IMR-90 (cell line): ENCODE data around the gene NNMT. TPM values are rescaled to one million over a fixed set of nuclear protein-coding genes. Genes with fewer than 3 reads are reported as not detected.

Source experiments
- ATAC-seq: fragments of 200-7000 bp; cut with Tn5 transposase; 2 replicates; pipeline ENCODE4 v1.9.1; 2020; ENCODE audit warnings: low read depth, mild to moderate bottlenecking, moderate library complexity
- BruUV-seq: library from RNA; stranded (reverse); fragments of 400-500 nt; replicated peaks from 2 replicates; lab custom pipeline; 2021; lab: Mats Ljungman, UMichigan
- CTCF ChIA-PET: fragments of 300-600 bp; formaldehyde crosslinking; extraction: SDS; loops from one replicate; lab custom pipeline; 2021; ENCODE audit warnings: antibody characterized with exemption; lab: Yijun Ruan, JAX
- POLR2A ChIA-PET: fragments of 300-600 bp; sonication (Branson Sonifier 250); formaldehyde crosslinking; loops from one replicate; lab custom pipeline; 2022; ENCODE audit warnings: antibody characterized with exemption; ENCODE audit not compliant: unreplicated experiment; lab: Charles Lee
- DNase-seq: peaks from one replicate; pipeline ENCODE4 v3.0.0; 2013
- H2AFZ ChIP-seq: replicated peaks from 2 replicates; pipeline ENCODE3; 2013; ENCODE audit warnings: low read length, mild to moderate bottlenecking; ENCODE audit not compliant: poor library complexity
- H2AK5ac ChIP-seq: 2 replicates; pipeline ENCODE4 v1.6.1; 2013; ENCODE audit warnings: low read depth, low read length, inconsistent platforms
- H2AK9ac ChIP-seq: replicated peaks from 2 replicates; pipeline ENCODE3; 2013; ENCODE audit warnings: mild to moderate bottlenecking, low read depth, low read length, moderate library complexity; ENCODE audit not compliant: poor library complexity
- H2BK120ac ChIP-seq: 2 replicates; pipeline ENCODE4 v1.6.1; 2013; ENCODE audit warnings: low read depth, low read length, inconsistent platforms
- H2BK15ac ChIP-seq: 3 replicates; pipeline ENCODE4 v1.6.1; 2013; ENCODE audit warnings: low read depth, low read length, inconsistent platforms
- H2BK20ac ChIP-seq: 2 replicates; pipeline ENCODE4 v1.6.1; 2013; ENCODE audit warnings: low read depth, mild to moderate bottlenecking, inconsistent platforms, low read length, moderate library complexity
- H2BK5ac ChIP-seq: 2 replicates; pipeline ENCODE4 v1.6.1; 2013; ENCODE audit warnings: mild to moderate bottlenecking, low read depth, low read length, inconsistent platforms; ENCODE audit not compliant: poor library complexity, severe bottlenecking
- H3K14ac ChIP-seq: replicated peaks from 2 replicates; pipeline ENCODE4 v1.6.1; 2013; ENCODE audit warnings: low read depth, low read length, inconsistent platforms
- H3K18ac ChIP-seq: 2 replicates; pipeline ENCODE4 v1.6.1; 2013; ENCODE audit warnings: low read depth, low read length, control low read depth
- H3K23ac ChIP-seq: 2 replicates; pipeline ENCODE4 v1.6.1; 2013; ENCODE audit warnings: low read depth, low read length, inconsistent platforms
- H3K27ac ChIP-seq: 2 replicates; pipeline ENCODE4 v1.5.1; 2013; ENCODE audit warnings: mild to moderate bottlenecking, control low read depth, low read length; ENCODE audit not compliant: insufficient read depth
- H3K27me3 ChIP-seq: 2 replicates; pipeline ENCODE4 v1.6.1; 2013; ENCODE audit warnings: low read length; ENCODE audit not compliant: control insufficient read depth, insufficient read depth
- H3K36me3 ChIP-seq: 2 replicates; pipeline ENCODE4 v1.6.1; 2013; ENCODE audit warnings: low read length, mixed read lengths; ENCODE audit not compliant: control insufficient read depth, insufficient read depth
- H3K4ac ChIP-seq: 2 replicates; pipeline ENCODE4 v1.6.1; 2013; ENCODE audit warnings: low read depth, low read length, inconsistent platforms
- H3K4me1 ChIP-seq: 2 replicates; pipeline ENCODE4 v1.6.1; 2013; ENCODE audit warnings: low read length, mixed read lengths; ENCODE audit not compliant: control insufficient read depth, insufficient read depth
- H3K4me2 ChIP-seq: 2 replicates; pipeline ENCODE4 v1.6.1; 2013; ENCODE audit warnings: low read depth, mild to moderate bottlenecking, control low read depth, low read length, moderate library complexity
- H3K4me3 ChIP-seq: 2 replicates; pipeline ENCODE4 v1.5.1; 2013; ENCODE audit warnings: low read depth, mild to moderate bottlenecking, control low read depth, low read length, moderate library complexity; ENCODE audit not compliant: insufficient read depth
- H3K56ac ChIP-seq: 2 replicates; pipeline ENCODE4 v1.6.1; 2013; ENCODE audit warnings: low read length, inconsistent platforms; ENCODE audit not compliant: insufficient read depth; ENCODE audit errors: extremely low read depth
- H3K79me1 ChIP-seq, 2 experiments: 2 replicates each; pipeline ENCODE4 v1.6.1; 2013; ENCODE audit warnings: low read length in 2 of 2, inconsistent platforms in 1 of 2, low read depth in 1 of 2
- H3K9ac ChIP-seq: 2 replicates; pipeline ENCODE4 v1.6.1; 2013; ENCODE audit warnings: low read depth, low read length, control low read depth
- H3K9me1 ChIP-seq: 2 replicates; pipeline ENCODE4 v1.6.1; 2013; ENCODE audit warnings: low read length, inconsistent platforms; ENCODE audit not compliant: insufficient read depth
- H3K9me3 ChIP-seq: 2 replicates; pipeline ENCODE4 v1.6.1; 2013; ENCODE audit warnings: low read length; ENCODE audit not compliant: control insufficient read depth, insufficient read depth
- H4K20me1 ChIP-seq: 2 replicates; pipeline ENCODE4 v1.6.1; 2013; ENCODE audit warnings: low read length, inconsistent platforms; ENCODE audit not compliant: insufficient read depth
- H4K5ac ChIP-seq: 2 replicates; pipeline ENCODE4 v1.6.1; 2013; ENCODE audit warnings: mild to moderate bottlenecking, low read depth, low read length, control low read depth
- H4K8ac ChIP-seq, 2 experiments: 2 replicates each; pipeline ENCODE4 v1.6.1; 2013; ENCODE audit warnings: low read depth in 2 of 2, low read length in 2 of 2, control low read depth in 1 of 2, inconsistent platforms in 1 of 2
- H4K91ac ChIP-seq: 2 replicates; pipeline ENCODE4 v1.6.1; 2013; ENCODE audit warnings: low read depth, low read length, inconsistent platforms; ENCODE audit not compliant: insufficient read depth
- BHLHE40 ChIP-seq: fragments of 150-350 bp; IDR thresholded peaks from 2 replicates; pipeline ENCODE4 v1.6.1; 2016; ENCODE audit warnings: mild to moderate bottlenecking, low read depth, low read length
- CEBPB ChIP-seq: IDR thresholded peaks from 2 replicates; pipeline ENCODE4 v1.6.1; 2012; ENCODE audit warnings: low read depth, low read length, improper control_type of control experiment
- FOS ChIP-seq: fragments of 150-350 bp; IDR thresholded peaks from 2 replicates; pipeline ENCODE4 v1.6.1; 2016; ENCODE audit warnings: low read depth, low read length
- MAFK ChIP-seq: IDR thresholded peaks from 2 replicates; pipeline ENCODE4 v1.6.1; 2012; ENCODE audit warnings: low read depth, low read length, improper control_type of control experiment
- MAZ ChIP-seq: IDR thresholded peaks from 2 replicates; pipeline ENCODE4 v1.6.1; 2012; ENCODE audit warnings: low read depth, mild to moderate bottlenecking, low read length, improper control_type of control experiment, moderate library complexity, borderline replicate concordance
- NFE2L2 ChIP-seq: fragments of 150-350 bp; IDR thresholded peaks from 2 replicates; pipeline ENCODE4 v1.6.1; 2016; ENCODE audit warnings: low read depth, mild to moderate bottlenecking, low read length
- POLR2A ChIP-seq: IDR thresholded peaks from 2 replicates; pipeline ENCODE4 v1.6.1; 2012; ENCODE audit warnings: mild to moderate bottlenecking, low read depth, low read length
- RCOR1 ChIP-seq: IDR thresholded peaks from 2 replicates; pipeline ENCODE4 v1.6.1; 2012; ENCODE audit warnings: mild to moderate bottlenecking, low read length, improper control_type of control experiment; ENCODE audit not compliant: insufficient replicate concordance
- WGBS, 2 experiments: methylation state at CpG; one replicate each; pipeline versions ENCODE4 v1.1.5 to v1.1.7; 2013; ENCODE audit warnings: missing lambda C conversion rate in 2 of 2; ENCODE audit not compliant: insufficient read length in 1 of 2; ENCODE audit errors: extremely low coverage in 2 of 2; 5-methylcytosine and 5-hydroxymethylcytosine counted together
- dilution Hi-C: fragments of 300-500 bp; cut with HindIII; formaldehyde crosslinking; loops from one replicate; pipeline ENCODE4 v1.14.3; 2018; ENCODE audit warnings: low sequenced_read_pairs; ENCODE audit not compliant: unreplicated experiment
- in situ Hi-C: fragments of 300-500 bp; cut with MboI; formaldehyde crosslinking; loops from 3 replicates; pipeline ENCODE4 v1.14.3; 2019; ENCODE audit warnings: low sequenced_read_pairs, inconsistent platforms, mixed read lengths
- intact Hi-C: fragments of 100-400 bp; cut with micrococcal nuclease; formaldehyde crosslinking; loops from 2 replicates; pipeline ENCODE4 v1.10.0; 2022
- polyA plus RNA-seq, 3 experiments: library from polyadenylated mRNA; depleted of rRNA; stranded (reverse); fragments of >200 nt; gene quantifications; 2 replicates each; pipeline ENCODE4 v1.2.3, GENCODE V29; 2012; ENCODE audit warnings: low replicate concordance in 1 of 3
- total RNA-seq: library from RNA; depleted of rRNA; stranded (reverse); fragments of >200 nt; gene quantifications from 2 replicates; pipeline ENCODE4 v1.2.3, GENCODE V29; 2012

The NNMT gene
- total and polyA plus RNA-seq, 2 of the 4 experiments (the other 2 are of a cell fraction) = 79.7 to 108 TPM

- in situ Hi-C loops = no loop called here
- H2BK15ac ChIP-seq = no peak overlapping the region
- H3K4me1 ChIP-seq = no peaks in the 10 kb centered on the region
- no peak overlapping the region for H2AK5ac ChIP-seq
- H3K18ac ChIP-seq = no peak overlapping the region
- H3K14ac ChIP-seq = no peak overlapping the region
- no peak overlapping the region for H2BK5ac ChIP-seq
- H3K27me3 ChIP-seq = peaks cover 36% of the 10 kb centered on the region; the same call in 1 of the 2 replicates
- H2AFZ ChIP-seq = no peak overlapping the region
- 76% methylated on average over 7 of the region's 7 CpGs; no CpG with 5 or more reads in 1 of the 2 experiments for WGBS, 2 experiments
- no peak overlapping the region for H2BK120ac ChIP-seq
- no peak overlapping the region for H3K4me2 ChIP-seq
- dilution Hi-C loops = no loop called here
- BruUV-seq = no TSS peak
- H3K9ac ChIP-seq = no peak overlapping the region
- H3K36me3 ChIP-seq = no peaks in the 10 kb centered on the region
- H3K23ac ChIP-seq = no peak overlapping the region
- H3K4me3 ChIP-seq = no peak overlapping the region
- no peak overlapping the region for H4K8ac ChIP-seq
- TF ChIP-seq NFE2L2 = no peak
- TF ChIP-seq MAFK = no peak
- TF ChIP-seq RCOR1 = no peak
- TF ChIP-seq POLR2A = no peak
- TF ChIP-seq BHLHE40 = no peak
- TF ChIP-seq FOS = no peak
- no peak for TF ChIP-seq MAZ
- TF ChIP-seq CEBPB = no peak
- H2AK9ac ChIP-seq = no peak overlapping the region
- no peak overlapping the region for H3K56ac ChIP-seq
- no peak overlapping the region for H4K91ac ChIP-seq
- H2BK20ac ChIP-seq = no peak overlapping the region
- no peaks in the 10 kb centered on the region for H3K9me3 ChIP-seq
- H3K4ac ChIP-seq = no peak overlapping the region
- H3K79me1 ChIP-seq = no peaks in the 10 kb centered on the region
- no peak for DNase-seq
- ChIA-PET CTCF (interaction anchor here (0.6 kb wide), 1 partner anchor 536 kb away, joined by 4 read pairs; no protein-coding TSS in a partner anchor), POLR2A (no interaction called here)
- H3K27ac ChIP-seq = no peak overlapping the region
- no peaks in the 10 kb centered on the region for H3K9me1 ChIP-seq
- intact Hi-C loops = no loop called here
- no peaks in the 10 kb centered on the region for H4K20me1 ChIP-seq
- ATAC-seq = no peak
- no peak overlapping the region for H4K5ac ChIP-seq
Measured at GRCh38 chr11:114258696-114259095, 37.5 kb upstream of the NNMT start.
